HT1080 (cell line): Measurements from ENCODE around the gene SYTL3. TPM values are rescaled to one million over a fixed set of nuclear protein-coding genes. Genes with fewer than 3 reads are reported as not detected.

ENCODE experiments used
- DNase-seq: peaks from one replicate; pipeline ENCODE4 v3.0.0-alpha.2; 2015; ENCODE audit warnings: low read depth
- small RNA-seq: library from RNA; depleted of rRNA; stranded (forward); fragments of <200 nt; gene quantifications from one replicate; pipeline ENCODE3, GENCODE V24; 2014
- total RNA-seq: library from RNA; depleted of rRNA; stranded (reverse); fragments of >200 nt; shearing (Covaris generic); gene quantifications from 2 replicates; pipeline ENCODE4 v1.2.3, GENCODE V29; 2014; rRNA removed

Gene SYTL3
- total RNA-seq, 1 experiment from 2014 or later, result 5.5 TPM

GRCh38 chr6:158810155-158811095 lies 160.6 kb downstream of the SYTL3 start:
- no peak for DNase-seq

- no peak for DNase-seq
Measured at GRCh38 chr6:158812611-158813010, 162.8 kb downstream of the SYTL3 start.

GRCh38 chr6:158813032-158813431 lies 163.2 kb downstream of the SYTL3 start:
- no peak for DNase-seq

Small RNAs within 50 kb of the gene (small RNA-seq; reads per million reads assigned to genes)
- gene MIR3918, result not detected
- not detected for gene MIR7161

Other genes with a start within 250 kb of the SYTL3 start
- 23.7 and 24.1 TPM in 2 replicates for gene TMEM181, start 90.0 kb upstream of the SYTL3 start, total RNA-seq
- 47.4 and 63.4 TPM in 2 replicates for gene DYNLT1, start 5.3 kb upstream of the SYTL3 start, total RNA-seq
- 228 and 253 TPM in 2 replicates for gene EZR, start 169.3 kb downstream of the SYTL3 start, total RNA-seq